NT2/D1 (cell line): Measurements from ENCODE around the gene CELF2.

ENCODE experiments used
- YY1 ChIP-seq: IDR thresholded peaks from 2 replicates; pipeline ENCODE4 v1.6.1; 2011; ENCODE audit not compliant: insufficient read length, insufficient read depth
- ZNF274 ChIP-seq: IDR thresholded peaks from 2 replicates; pipeline ENCODE4 v1.6.1; 2011; ENCODE audit warnings: mild to moderate bottlenecking, low read depth, low read length

GRCh38 chr10:11191678-11192077 is 174.0 kb downstream of the CELF2 start:
- no peak for TF ChIP-seq ZNF274
- TF ChIP-seq YY1 = no peak
